Superior temporal gyrus (tissue), 1 donor: ENCODE data around the gene SWI5.
"Not testable (repeated sequence)": the region's sequence is repeated elsewhere in the genome, so short reads cannot be mapped to it uniquely, and the experiment has no call there.

Experiments used
- DNase-seq: peaks from one replicate; pipeline ENCODE4 v3.0.0-alpha.2; 2016; ENCODE audit errors: extremely low spot score

The SWI5 gene

GRCh38 chr9:128276008-128276573 lies at the start of gene SWI5:
Gene SWI5 (plus strand): TSS chr9:128276276.
- DNase-seq: peak; percentile 100

GRCh38 chr9:128226412-128226801 lies 49.7 kb upstream of the SWI5 start:
- no peak for DNase-seq

GRCh38 chr9:128230897-128231296 lies 45.2 kb upstream of the SWI5 start:
- DNase-seq: not testable (repeated sequence)

- DNase-seq: no peak
These were observed 44.2 kb upstream of the SWI5 start for GRCh38 chr9:128231638-128232527.

GRCh38 chr9:128232528-128233428 lies 43.3 kb upstream of the SWI5 start:
- no peak for DNase-seq

- no peak for DNase-seq
These were observed 42.2 kb upstream of the SWI5 start for GRCh38 chr9:128233817-128234406.

GRCh38 chr9:128242124-128242523 lies 34.0 kb upstream of the SWI5 start:
- no peak for DNase-seq

GRCh38 chr9:128242828-128243214 lies 33.3 kb upstream of the SWI5 start:
- no peak for DNase-seq

GRCh38 chr9:128243215-128244018 lies 32.7 kb upstream of the SWI5 start:
- no peak for DNase-seq

- no peak for DNase-seq
These were observed 31.8 kb upstream of the SWI5 start for GRCh38 chr9:128244091-128244836.

GRCh38 chr9:128244837-128245231 lies 31.2 kb upstream of the SWI5 start:
- no peak for DNase-seq

- no peak for DNase-seq
These were observed 30.5 kb upstream of the SWI5 start for GRCh38 chr9:128245421-128246151.

- no peak for DNase-seq
These were observed 29.6 kb upstream of the SWI5 start for GRCh38 chr9:128246471-128246870.

- DNase-seq: no peak
These were observed 28.8 kb upstream of the SWI5 start for GRCh38 chr9:128247226-128247803.

GRCh38 chr9:128249558-128249907 lies 26.5 kb upstream of the SWI5 start:
- no peak for DNase-seq

GRCh38 chr9:128249908-128250838 lies 25.9 kb upstream of the SWI5 start:
- DNase-seq: no peak

- no peak for DNase-seq
These were observed 25.0 kb upstream of the SWI5 start for GRCh38 chr9:128250839-128251731.
